HuH-7.5 (cell line): Measurements from ENCODE around the gene MUC5AC.
"Not testable (repeated sequence)": the region's sequence is repeated elsewhere in the genome, so short reads cannot be mapped to it uniquely, and the experiment has no call there.

Source experiments
- DNase-seq: peaks from one replicate; pipeline ENCODE4 v3.0.0; 2011; ENCODE audit warnings: low spot score

The MUC5AC gene

GRCh38 chr11:1177771-1178090 is 20.0 kb downstream of the MUC5AC start:
- no peak for DNase-seq

DNA sequence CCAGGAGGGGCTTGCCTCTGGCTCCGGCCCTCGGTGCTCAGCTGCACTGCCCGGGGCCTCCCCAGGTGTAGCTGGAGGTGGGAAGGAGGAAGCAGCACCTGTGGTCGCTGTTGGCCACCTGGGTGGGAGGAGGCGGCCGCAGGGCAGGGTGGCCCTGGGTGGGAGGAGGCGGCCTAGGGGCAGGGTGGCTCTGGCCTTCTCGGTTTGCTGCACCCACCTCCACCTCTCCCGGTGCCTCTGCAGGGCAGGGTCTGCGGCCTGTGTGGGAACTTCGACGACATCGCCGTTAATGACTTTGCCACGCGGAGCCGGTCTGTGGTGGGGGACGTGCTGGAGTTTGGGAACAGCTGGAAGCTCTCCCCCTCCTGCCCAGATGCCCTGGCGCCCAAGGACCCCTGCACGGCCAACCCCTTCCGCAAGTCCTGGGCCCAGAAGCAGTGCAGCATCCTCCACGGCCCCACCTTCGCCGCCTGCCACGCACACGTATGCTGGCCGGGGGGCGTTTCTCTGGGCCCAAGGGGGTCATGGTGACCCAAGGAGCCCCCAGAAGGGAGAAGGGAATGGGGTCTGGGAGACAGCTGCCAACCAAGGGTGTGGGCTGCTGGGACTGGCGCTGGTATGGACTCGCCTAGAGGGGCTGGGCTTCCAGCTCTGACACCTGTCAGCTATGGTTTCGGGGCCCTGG is 20.6 kb downstream of the MUC5AC start:
- DNase-seq: no peak

DNA sequence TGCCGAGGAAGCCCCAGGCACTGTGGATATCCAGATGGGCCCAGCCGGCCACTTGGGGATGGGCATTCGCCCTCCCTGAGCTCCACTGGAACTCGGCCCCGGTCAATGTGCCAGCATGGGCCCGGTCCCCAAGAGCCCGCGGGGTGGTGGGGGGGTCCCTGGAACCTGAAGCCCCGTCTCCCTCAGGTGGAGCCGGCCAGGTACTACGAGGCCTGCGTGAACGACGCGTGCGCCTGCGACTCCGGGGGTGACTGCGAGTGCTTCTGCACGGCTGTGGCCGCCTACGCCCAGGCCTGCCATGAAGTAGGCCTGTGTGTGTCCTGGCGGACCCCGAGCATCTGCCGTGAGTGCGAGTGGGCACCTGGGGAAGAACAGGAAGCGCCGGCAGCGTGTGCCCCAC is 21.2 kb downstream of the MUC5AC start:
- DNase-seq: no peak

- no peak for DNase-seq
Measured at GRCh38 chr11:1179641-1180040, 21.9 kb downstream of the MUC5AC start.

DNA sequence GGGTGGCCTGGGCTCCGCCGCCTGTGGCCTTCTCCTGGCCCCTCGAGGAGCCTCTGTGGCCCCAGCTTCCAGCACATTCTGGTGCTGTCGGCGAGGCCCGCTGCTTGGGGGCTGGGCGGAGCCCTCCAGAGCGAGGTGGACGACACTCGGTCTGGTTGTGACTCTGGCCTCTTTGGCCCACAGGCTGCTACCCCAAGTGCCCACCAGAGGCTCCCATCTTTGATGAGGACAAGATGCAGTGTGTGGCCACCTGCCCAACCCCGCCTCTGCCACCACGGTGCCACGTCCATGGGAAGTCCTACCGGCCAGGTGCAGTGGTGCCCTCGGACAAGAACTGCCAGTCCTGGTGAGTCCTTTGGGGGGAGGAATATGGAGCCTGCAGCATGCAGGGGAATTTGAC is 22.4 kb downstream of the MUC5AC start:
- no peak for DNase-seq

GRCh38 chr11:1180947-1181391 is 23.2 kb downstream of the MUC5AC start:
- no peak for DNase-seq

DNA sequence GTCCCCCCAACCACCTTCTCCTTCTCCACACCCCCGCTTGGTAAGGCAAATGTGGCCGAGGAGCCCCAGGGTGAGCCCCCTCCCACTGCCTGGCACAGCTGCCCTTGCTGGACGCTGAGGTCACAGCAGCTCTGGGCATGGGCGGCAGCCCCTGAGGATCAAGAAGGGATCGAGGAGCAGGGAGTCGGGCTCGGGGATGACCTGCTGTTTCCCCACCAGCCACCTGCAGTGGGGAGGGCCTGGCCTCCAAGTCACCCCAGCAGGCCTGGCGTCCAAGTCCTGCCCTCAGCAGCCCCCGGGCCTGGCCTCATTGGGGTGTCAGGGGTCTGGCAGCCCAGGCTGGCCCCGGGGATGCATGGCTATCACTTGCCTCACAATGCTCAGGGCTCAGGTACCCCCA is 23.7 kb downstream of the MUC5AC start:
- DNase-seq: no peak

DNA sequence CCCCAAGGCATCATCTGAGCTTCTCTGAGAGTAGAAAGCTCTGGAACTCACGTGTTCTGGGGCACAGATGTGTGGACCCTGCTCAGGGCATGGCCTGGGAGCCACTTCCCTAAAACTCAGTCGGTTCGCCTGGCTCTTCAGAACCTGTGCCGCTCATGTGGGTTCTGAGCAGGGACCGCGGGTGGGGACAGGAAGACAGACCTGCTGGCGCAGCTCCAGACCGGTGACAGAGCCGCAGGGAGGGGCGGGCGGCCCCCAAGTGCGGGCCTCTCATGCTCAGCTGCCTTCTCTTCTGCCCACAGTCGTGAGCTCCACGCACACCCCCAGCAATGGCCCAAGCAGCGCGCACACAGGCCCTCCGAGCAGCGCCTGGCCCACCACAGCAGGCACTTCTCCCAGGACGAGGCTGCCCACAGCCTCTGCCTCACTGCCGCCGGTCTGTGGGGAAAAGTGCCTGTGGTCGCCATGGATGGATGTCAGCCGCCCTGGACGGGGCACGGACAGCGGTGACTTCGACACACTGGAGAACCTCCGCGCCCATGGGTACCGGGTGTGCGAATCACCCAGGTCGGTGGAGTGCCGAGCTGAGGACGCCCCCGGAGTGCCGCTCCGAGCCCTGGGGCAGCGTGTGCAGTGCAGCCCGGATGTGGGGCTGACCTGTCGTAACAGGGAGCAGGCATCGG is 24.2 kb downstream of the MUC5AC start:
- no peak for DNase-seq

- not testable (repeated sequence) for DNase-seq
Measured at GRCh38 chr11:1184139-1184538, 26.4 kb downstream of the MUC5AC start.

- DNase-seq: not testable (repeated sequence)
Measured at GRCh38 chr11:1188451-1189130, 30.8 kb downstream of the MUC5AC start.

- not testable (repeated sequence) for DNase-seq
Measured at GRCh38 chr11:1189816-1190215, 32.1 kb downstream of the MUC5AC start.

- DNase-seq: not testable (repeated sequence)
Measured at GRCh38 chr11:1191786-1192470, 34.2 kb downstream of the MUC5AC start.

DNA sequence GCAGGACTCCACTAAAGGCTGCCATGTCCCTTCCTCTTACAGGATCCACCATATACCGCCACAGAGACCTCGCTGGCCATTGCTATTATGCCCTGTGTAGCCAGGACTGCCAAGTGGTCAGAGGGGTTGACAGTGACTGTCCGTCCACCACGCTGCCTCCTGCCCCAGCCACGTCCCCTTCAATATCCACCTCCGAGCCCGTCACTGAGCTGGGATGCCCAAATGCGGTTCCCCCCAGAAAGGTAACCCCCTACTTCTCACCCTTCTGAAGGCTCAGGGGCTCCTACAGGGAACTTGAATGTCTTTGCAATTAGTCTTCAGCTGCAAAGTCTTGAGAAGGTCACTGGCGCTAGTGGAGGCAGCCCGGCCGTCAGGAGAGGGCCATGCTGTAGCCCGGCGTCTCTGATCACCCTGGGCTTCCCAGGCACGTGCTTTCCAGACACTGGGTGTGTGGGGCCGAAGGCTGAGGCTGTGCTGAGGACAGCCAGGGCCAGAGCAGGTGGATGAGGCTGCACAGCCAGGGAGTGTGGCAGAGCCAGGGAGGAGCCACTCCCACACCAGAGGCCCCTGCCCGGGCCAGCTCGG is 35.1 kb downstream of the MUC5AC start:
- no peak for DNase-seq

GRCh38 chr11:1193326-1194230 is 35.8 kb downstream of the MUC5AC start:
- no peak for DNase-seq

DNA sequence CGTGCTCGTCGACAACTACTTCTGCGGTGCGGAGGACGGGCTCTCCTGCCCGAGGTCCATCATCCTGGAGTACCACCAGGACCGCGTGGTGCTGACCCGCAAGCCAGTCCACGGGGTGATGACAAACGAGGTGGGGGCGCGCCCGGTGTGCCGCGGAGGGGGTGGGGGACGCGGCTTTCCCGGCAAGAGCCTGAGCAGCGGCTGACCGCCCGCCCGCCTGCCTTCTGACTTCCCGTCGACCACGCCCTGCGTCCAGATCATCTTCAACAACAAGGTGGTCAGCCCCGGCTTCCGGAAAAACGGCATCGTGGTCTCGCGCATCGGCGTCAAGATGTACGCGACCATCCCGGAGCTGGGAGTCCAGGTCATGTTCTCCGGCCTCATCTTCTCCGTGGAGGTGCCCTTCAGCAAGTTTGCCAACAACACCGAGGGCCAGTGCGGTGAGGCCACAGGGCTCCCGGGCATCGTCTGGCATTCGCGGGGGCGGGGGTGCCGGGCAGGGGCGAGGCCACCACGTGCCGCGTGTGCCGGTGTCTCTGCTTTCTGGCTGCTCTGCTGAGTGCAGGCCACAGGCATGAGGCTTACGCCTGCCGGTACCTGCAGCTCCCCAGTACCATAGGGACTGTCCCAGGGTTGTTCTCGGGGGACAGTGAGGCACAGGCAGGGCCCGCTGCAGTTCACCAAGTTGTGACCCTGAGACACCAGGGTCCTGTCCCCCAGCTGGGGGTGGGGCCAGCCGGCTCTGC is 36.7 kb downstream of the MUC5AC start:
- no peak for DNase-seq

DNA sequence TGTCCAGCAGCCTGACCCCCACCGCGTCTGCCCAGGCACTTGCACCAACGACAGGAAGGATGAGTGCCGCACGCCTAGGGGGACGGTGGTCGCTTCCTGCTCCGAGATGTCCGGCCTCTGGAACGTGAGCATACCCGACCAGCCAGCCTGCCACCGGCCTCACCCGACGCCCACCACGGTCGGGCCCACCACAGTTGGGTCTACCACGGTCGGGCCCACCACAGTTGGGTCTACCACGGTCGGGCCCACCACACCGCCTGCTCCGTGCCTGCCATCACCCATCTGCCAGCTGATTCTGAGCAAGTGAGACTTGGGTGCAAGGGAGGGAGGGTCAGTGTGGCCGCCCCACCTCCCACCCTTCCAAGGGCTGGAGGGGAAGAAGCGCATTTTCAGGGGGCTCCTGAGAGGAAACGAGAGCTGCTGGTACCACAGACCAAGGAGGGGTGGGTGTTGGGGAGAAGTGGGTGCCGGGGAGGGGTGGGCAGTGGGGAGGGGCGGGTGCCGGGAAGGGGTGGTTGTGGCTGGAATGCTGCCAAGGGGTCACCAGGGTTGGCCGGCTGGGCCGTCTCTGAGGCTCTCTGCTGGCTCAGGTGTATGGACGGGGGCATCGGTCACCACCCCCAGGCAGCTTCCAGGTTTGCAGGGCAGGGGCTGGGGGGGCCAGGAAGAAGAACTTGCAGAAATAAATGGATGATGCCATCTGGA is 37.4 kb downstream of the MUC5AC start:
- no peak for DNase-seq

DNA sequence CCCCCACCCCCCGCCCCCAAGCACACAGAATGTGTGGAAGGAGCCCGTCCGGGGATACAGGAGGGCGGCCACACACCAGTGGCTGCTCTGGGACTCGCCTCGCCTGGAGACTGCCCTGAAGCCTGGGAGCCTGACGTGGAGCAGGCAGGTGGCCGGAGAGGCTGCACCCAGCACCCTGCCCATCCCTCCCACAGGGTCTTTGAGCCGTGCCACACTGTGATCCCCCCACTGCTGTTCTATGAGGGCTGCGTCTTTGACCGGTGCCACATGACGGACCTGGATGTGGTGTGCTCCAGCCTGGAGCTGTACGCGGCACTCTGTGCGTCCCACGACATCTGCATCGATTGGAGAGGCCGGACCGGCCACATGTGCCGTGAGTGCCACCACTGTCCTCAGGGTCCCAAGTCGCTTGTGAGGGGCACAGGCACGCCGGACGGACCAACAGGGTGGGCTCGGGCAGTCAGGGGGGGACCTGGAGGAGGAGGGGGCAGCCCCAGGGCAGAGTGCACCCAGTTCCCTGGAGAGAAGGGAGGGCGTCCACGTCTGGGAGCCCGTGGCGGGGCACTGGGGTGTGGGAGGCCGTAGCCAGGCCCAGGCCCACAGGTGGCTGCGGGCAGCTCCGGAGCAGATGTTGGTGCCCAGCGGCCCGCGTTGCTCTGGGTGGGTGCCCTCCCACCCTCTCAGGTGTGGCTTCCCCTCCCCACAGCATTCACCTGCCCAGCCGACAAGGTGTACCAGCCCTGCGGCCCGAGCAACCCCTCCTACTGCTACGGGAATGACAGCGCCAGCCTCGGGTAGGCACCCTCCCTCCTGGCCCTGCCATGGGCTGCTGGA is 38.1 kb downstream of the MUC5AC start:
- DNase-seq: no peak

GRCh38 chr11:1196516-1197391 is 39.0 kb downstream of the MUC5AC start:
- DNase-seq: no peak
